Dedifferentiated amniotic fluid mesenchymal stem cell (primary cell): ENCODE data around the gene TTI1.
"Not testable (repeated sequence)": the region's sequence is repeated elsewhere in the genome, so short reads cannot be mapped to it uniquely, and the experiment has no call there.

ENCODE experiments used
- DNase-seq: peaks from one replicate; pipeline ENCODE4 v3.0.0-alpha.2; 2016; ENCODE audit errors: extremely low spot score

The TTI1 gene

DNA sequence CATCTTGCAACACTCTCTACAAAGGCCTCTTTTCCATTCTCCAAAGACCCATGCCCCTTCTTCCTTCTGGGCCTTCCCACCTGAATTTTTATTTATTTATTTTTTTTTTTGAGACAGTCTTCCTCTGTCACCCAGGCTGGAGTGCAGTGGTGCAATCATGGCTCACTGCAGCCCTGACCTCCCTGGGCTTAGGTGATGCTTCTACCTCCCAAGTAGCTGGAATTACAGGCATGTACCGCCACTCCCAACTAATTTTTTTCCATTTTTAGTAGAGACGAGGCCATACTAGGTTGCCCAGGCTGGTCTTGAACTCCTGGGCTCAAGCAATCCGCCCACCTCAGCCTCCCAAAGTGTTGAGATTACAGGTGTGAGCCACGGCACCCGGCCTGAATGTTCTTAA lies 23.8 kb downstream of the TTI1 start:
- DNase-seq, result not testable (repeated sequence)

DNA sequence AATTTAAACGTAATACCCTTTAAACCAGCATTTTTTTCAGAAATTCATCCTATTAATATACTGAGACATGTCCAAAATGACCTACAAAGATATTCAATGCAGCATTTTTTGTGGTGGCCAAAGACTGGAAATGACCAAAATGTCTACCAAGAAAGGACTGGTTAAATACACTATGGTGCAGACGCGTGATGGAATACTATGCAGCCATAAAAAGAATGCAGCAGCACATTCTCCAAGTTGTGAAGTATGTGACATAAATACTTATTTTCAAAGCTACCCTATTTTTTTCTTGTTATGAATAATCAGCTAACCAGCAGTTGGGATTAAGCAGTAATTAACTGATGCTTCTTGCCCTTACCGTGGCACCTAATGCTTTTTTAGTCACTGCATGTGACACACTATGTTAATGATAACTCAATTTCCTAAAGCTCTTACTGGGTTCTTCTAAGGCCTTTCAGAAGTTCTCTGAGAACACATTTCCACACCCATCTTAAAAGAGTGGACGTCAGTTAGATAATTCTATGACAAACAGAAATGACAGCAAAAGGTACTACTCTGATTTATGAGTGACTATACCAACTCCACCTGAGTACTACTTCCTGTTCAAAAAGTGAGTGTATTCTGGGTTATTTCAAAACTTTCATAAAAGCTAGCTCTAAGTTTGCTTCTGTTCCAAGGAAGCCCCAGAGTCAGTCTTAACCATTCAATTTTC lies 24.9 kb downstream of the TTI1 start:
- no peak for DNase-seq

DNA sequence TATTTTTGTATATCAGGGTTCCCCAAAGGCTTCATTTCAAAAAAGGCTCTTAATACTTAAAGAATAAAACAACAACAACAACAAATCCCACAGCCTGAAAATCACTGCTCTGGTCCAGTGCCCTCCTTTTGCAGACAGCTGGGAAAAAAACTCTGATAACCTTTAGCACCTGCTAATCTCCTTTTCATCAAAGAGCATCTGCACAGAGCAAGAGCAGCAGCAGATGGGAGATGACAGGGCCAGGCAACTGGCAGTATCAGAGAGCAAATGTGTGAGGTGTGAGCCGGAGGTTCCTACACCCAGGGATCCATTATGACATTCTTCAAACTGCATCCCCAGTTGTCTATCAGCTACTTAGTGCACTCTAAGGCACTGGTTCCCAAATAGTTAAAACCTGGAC lies 25.7 kb downstream of the TTI1 start:
- no peak for DNase-seq

DNA sequence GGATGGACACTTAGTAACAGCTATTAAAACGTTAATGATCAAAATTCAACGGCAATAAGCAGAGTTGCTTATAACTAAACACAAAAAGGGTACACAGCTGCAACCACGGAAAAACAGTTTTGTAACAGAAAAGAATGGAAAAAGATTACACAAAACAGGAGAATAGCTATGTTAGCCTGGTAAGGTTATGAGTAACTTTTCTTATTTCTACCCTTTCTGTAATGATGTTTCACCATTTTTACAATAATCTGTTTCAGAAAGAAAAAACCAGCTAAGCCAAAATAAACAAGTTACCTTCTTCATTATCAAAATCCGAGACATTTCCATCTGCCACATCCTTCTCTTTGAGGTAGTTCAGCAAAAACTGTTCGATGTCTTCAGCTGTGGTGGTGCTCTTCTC lies 27.4 kb downstream of the TTI1 start:
- DNase-seq, result no peak

DNA sequence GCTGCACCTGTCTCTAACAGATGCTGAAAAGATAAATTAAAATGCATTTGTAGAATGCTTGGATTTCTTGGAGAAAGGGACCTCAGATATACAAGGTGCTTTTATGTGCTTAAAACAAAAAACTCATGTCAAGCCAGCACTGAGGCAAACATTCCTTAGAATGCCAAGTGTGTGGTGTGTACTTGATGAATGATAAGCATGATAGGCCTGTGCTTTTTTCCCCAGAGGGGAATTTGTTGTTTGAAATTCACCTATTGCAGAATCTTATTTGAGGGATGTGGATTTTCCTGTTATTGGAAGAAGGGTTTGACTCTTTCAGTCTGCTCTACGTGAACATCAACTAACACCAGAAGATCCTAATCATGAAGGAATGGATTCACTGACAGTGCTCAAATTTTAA lies 28.8 kb downstream of the TTI1 start:
- DNase-seq, result no peak

DNA sequence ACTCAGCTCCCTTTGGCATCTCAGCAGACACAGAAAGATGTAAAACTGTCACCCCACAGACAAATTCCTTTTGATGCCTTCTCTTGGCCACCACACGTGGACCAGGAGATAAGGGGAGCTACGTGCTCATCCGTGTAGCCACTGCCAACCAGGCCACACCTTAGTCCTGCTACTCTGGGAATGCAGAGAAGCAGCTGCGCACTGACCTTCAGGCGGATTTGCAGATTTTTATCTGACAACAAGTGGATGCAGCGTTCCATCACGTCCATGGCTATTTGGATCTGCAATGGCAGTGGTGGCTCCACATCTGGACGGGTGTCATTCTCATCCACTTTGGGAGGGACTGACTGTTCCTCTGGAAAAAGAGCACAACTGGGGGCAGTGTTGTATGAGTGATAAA lies 30.8 kb downstream of the TTI1 start:
- no peak for DNase-seq

DNA sequence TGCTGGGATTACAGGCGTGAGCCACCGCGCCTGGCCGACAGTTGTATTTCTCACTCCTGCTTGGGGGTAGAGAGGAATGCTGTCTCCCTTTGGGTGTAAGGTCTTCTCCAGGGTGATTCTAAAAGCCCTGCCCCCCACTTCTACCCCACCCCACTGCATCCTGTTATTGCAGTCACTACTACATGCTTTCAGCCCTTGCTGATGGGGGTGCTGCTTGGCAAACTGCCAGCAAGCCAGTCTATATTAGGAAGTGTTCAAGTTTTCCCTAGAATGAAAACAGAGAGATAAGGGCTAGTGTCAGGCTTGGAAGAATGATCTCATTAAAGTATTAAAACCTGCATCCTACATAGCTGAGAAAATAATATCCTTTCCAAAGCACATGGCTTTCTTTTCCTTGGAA lies 31.3 kb downstream of the TTI1 start:
- DNase-seq, result no peak

DNA sequence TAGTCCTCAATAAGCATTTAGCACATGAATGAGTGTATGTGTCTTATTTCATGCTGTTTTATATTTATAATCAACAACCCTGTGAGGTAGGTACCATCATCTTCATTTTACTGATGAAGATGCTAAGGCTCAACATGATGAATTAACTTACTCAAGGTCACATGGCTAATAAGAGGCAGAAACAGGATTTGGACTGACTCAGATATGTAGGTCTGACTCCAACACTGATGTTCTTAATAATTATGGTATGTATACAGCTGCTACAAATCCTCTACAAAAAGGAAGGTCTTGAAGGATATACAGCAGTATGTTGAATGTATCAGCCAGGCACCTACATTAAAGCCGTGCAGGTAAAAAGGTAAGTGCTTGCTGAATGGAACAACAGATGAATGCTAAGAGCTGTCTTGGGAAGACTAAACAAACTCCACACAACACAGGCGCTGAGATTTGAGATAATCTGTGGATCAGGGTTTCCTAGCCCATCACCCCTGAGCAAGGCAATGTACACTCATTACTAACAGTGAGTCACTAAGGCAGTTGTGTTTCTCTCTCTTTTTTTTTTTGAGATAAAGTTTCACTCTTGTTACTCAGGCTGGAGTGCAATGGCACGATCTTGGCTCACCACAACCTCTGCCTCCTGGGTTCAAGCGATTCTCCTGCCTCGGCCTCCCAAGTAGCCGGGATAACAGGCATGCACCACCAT lies 31.9 kb downstream of the TTI1 start:
- DNase-seq, result peak; percentile 42

DNA sequence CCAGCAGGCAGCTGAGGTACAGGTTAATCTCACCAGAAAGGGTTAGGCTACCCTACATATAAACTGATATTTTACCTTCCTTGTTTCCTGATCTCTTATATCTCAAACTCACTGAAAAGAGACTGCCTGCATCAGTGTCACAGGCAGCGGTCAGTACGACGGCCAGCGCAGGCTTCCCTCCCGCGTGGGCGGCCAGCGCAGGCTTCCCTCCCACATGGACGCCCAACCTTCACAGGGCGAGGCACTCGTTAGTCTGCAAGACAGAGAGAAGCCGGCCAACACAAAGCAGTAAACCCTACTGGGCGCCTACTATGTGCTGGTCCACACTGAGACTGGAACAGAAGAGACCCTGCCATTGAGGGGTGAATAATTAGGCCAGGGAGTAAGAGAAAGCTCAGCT lies 33.0 kb downstream of the TTI1 start:
- DNase-seq, result no peak

DNA sequence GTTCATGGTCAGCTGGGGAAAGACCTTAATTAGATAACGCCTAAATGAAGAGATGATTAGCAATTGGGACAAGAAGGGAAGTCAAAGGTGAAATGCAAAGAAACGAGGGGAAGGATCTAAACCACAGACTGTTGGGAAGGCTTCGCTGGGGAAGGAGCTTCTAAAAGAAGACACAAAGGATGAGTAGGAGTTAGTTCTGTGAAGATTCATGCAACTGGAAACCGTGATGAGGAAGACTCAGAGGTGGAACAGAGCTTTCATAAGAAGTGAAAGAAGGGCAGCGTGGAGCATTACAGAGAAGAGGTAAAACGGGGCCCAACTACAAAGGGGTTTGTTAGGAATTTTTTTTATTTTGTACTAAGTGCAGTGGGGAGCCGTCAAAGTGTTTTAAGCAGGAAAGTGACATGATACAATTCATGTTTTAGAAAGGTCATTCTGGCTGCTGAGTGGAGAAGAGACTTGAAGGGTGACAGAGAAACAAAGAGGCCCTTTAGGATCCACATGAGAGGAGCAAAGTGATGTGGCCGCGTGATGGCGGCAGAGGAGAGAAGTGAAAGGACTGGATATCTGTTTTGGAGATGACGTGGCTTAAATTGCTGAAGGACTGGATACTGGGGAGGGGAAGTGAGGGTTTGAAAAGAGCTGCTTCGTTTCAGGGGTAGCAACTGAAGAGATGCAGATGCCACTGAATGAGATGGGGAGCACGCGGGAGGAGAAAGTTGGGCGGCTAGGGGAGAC lies 33.6 kb downstream of the TTI1 start:
- no peak for DNase-seq

DNA sequence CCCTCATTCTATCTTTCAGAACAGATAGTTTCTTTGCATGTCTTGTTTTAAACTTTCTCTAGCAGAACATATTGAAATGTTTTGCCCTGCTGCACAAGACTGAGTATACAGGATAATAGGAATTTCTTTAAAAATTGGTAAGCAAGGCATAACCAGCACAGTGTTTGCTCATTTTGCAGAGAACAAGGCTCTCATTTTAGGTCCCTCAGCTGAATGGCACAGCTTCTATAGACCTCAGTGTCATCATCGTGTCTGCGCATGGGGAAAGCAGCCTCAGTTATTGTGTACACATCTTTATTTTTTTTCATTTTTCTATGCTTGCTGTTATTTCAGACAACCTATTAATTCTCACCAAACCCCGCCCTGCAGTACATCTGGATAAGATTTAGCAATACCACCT lies 35.7 kb downstream of the TTI1 start:
- DNase-seq, result no peak

DNA sequence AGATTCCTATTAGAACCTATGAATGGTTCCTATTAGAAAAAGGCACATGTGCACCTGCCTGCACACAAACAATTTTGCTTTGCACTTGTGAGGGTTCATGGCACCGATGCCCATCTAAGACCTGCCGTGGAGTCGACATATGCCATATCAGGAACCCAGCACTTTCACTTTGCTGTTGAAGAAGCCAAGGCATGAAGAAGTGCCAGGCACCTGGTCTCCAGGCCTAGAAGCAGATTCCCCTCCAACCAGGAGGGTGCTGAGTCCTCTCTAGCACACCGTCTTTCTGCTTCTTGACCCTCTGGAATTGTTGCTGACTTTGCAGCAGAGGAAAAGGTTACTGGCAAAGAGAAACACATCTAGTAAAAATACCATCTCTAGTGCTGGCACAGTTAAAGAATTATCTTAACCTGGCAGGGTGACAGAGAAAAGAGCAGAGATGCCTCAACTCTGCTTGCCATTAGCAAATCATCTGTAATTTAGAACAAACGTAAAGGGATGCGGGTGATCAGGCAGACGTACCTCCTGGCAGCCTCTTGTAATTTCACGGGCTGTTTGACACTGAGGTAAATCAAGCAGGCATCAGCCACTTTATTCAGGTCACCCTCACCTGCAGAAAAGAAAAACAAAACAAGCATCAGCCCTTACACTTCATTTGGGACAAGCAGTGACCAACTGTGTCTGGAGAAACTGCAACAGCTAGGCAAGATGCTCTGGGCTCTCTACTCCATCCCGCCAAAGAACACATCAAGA lies 37.2 kb downstream of the TTI1 start:
- no peak for DNase-seq

DNA sequence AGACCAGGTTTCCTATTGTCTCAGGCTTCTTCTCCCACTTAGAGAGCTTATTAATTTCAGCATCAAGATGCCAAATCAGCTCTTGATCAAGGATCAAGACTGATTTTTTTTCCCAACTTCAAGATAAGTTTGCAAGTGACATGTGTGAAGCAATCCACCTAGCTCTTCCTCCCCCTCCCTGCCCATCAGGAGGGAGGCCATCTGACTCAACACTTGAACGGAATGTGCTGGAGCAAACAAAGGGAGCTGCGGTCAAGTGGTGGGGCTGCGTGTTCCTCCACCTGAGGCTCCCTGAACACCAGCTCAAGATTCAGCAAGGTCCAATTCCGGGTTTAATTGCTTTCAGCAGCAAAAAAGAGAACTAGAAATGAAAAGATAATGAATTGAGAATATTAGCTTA lies 38.7 kb downstream of the TTI1 start:
- no peak for DNase-seq

DNA sequence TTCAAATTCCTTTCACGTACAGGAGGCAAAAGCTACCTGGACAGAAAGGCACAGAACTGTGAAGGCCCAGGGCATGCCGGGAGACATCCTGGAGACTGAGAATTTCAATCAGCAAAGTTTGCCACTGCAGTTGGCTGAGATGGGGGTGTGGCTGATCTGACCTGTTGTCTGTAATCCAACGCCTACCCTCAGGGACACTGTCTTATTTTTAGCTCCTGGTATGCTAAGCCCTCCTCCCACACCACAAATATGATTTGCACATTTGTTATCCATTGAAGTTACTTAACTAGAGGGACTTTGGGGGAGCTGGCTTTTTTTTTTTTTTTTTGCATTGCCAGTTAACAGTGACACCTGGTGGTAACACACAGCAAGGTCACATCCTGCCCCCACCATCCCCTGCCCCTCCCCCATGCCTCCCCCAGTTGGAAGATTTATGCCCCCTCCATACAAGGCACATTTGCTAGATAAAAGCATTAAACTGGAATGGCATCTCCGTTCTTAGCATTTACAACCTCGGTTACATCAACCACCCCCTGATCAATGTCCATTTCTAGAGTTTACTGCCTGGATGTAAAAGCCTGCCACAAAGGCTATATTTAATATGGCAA lies 40.4 kb downstream of the TTI1 start:
- peak; percentile 68 for DNase-seq

DNA sequence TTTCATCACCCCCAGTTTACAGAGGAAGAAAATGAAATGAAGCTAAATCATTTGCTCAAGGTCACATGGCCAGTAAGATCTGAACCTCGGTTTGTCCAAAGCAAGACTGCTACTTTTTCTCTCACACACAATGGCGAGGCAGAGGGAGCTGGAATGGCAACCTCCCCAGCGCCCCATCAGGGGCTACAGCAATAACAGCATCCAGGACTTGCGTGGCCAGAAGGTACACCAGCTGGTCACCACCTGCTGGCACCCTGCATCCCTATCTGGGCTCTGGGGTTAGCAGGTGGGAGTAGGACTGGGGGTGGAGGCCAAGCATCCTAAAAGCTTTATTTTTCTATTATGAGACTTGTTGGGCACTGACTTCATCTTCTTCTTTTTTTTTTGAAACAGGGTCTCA lies 41.3 kb downstream of the TTI1 start:
- DNase-seq, result no peak

DNA sequence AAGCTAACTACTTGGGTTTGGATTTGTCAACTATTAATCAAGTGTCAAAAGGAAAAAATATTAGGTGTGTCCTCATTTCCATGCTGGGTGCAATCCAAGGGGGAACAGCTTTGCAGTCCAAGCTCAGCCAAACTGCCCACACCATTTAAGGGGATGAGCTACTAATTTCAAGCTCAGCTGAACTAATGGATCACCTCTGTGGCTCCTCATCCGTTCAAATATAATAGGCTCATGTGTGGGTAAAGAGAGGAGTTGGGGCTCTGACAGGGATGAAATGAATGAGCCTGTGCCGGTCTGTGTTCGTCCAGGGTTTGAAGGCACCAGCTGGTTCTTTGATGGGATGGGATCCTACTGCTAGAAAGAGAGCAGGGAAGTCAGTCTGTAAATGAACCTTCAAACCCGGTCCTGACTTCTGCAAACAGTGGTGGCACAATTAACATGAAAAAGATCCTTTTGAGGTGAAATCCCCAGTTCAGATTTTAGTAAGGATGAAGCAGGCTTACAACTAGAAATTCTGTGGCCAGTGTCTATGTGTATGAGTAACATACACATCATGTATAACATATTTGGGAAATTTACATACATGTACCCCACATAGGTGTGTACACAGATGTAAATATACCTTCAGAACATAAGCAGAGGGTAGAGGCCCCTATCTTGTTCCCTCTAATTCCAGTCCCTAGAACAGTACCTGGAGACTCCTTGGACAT lies 41.9 kb downstream of the TTI1 start:
- no peak for DNase-seq

DNA sequence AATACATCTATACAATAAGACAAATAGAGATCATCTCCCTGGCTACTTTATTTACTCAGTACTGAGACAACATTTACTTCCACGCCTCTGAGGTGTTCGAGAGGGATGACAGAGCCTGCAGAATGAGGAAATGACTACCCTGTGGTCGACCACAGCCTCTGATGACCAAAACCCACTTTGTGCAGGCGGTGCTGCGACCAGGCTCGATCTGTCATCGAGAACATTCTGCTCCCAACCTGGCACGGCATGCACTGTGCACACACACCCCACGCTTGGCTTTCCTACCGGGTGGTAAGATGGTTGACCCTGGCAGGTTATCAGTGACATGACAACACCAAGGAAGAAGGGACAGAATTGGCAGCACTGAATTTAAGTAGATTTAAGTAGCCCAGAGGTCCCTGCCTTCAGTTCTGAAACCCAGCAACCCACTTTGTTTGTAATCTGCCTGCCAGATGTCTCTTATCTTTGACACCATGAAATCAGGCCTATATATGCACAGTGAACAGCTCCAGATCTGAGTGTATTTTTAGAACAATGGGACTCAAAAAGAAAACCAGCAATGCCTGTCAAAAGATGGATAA lies 42.6 kb downstream of the TTI1 start:
- DNase-seq, result no peak

DNA sequence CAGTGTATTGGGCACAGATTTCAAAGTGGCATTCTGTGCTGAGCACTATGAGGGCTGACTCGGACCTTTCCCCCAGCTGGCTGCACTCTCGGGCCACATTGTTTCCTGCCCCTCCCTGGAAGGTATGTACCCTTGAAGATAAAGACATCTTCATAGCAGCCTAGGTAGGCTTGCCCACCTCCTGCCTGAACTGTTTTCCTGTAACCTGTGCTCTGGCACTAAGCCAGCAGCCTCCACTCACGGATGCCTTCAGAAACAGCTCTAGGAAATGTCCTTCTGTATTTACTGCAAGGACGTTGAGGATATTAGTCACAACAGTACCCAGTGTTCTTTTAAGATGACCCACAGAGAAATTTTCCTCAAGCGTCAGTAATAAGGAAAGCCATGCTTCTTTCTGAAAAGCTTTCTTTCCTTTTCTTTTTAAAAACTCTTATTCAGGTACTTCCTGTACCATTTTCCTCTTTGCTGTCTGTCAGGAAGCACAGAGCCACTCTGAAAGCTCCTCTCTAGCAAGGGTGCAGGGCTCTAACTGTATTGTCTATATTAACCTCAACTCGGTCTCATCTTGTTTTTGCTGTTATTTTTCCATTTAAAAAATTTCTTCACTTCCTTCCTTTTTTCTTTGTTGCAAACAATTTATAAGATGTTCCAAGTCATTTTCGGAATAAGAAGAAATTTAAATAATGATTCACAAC lies 43.5 kb downstream of the TTI1 start:
- no peak for DNase-seq

DNA sequence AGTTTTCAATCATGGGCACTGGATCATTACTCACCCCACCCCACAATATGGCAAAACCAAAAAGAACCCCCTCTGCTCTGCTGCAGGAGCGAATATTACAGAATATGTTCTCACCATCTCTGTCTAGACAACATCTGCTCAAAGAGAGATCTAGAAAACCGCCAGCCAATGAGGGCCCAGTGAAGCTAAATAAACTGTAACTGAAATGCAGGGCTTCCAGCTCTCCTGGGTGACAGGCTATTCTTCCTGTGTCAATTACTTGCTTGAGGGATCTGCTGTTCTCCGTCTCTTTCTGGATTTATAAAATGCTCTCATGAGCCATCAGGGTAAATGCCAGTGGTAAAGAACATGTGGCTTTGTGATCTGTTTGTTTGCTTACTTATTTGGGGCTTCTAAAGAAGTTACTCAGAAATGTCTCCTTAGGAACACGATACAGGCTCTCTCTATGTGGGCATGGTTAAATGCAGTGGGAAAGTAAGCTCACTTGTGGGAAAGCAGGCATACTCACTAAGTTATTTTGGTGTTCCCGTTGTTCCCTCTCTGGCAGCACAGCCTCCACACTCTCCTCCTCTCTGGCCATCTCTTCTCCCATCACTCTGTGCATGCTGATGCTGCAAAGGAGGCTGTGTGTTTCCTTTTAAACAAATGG lies 44.8 kb downstream of the TTI1 start:
- DNase-seq, result no peak
